ENCODE data around the gene TPCN2.

The TPCN2 gene

DNA sequence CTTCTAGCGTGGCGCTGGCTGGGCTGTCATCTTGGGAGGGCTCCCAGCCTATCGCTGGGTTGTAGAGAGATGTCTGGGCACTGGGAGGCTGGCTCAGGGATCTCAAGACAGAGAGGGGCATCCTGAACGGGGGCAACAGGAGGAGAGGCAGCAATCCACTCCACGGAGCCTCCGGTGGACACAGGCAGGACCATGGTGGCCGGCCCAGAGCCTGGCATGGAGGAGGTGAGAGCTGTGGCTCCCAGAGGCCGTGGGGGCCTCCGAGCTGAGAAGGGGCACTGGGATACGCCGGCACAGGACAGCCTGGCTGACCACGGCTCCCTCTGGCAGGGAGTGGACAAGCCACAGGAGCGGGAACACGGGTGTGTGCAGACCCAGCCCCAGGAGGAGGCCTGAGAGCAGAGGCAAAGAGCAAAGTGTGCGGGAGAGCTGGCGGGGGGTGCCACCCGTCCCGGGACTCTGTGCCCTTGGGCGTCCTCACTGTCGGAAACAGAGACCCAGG is 44.8 kb upstream of the TPCN2 start:
- Histone ChIP-seq H3K4me1 (ENCODE audit: control insufficient read depth in 1 of 2, insufficient read depth in 2 of 2, low read length in 2 of 2) (peaks cover 14 to 17% of the 10 kb centered on the region in 2 donors), H3K27me3 (ENCODE audit: control insufficient read depth in 1 of 2, insufficient read depth in 2 of 2, low read length in 2 of 2) (no peaks in the 10 kb centered on the region), H3K27ac (ENCODE audit: low read depth, low read length) (no peak overlapping the region), H3K36me3 (ENCODE audit: control insufficient read depth in 1 of 2, insufficient read depth in 2 of 2, low read length in 2 of 2) (no peaks in the 10 kb centered on the region), H3K9me3 (ENCODE audit: control insufficient read depth in 1 of 2, low read length in 2 of 2) (no peaks in the 10 kb centered on the region), H3K4me3 (ENCODE audit: low read depth in 1 of 2, low read length in 2 of 2) (no peak overlapping the region), H3K9ac (ENCODE audit: low read depth in 1 of 2, low read length in 2 of 2) (no peak overlapping the region)

DNA sequence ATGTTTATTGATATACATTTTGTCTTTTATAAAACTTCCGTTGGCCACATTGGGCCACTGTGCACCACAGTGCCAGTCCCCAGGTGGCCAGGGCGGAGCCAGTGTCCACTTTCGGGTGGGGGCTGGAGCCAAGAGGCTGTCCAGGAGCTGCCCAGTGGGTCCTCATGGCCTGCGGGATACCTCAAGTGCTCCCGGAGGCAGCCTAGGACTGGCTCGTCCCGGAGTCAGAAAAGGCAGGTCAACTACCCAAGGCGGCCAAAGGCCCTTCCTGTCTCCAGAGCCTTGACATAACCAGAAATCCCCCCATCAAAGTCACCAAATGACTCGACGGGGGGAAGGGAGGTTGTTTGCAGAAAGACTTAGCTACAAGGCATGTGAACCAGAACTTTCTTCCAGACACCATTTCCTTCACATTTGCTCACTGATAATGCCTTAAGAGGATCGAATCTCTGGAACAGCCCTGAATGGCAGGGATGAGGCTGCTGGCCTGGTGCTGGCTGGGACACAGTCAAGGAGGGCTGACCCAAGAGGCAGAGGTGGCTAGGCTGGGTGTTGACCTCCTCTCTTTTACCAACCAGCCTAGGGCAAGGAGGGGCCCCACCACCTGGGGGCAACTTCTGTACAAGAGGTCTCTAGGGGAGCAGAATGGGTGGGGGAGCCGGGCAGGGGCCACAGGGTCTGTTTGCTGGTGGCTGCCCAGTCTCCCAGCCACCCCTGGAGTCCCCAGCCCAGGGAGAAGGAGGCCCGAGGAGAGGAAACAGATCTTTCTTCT is 44.1 kb upstream of the TPCN2 start:
- Histone ChIP-seq H3K4me1 (ENCODE audit: control insufficient read depth in 1 of 2, insufficient read depth in 2 of 2, low read length in 2 of 2) (peaks cover 19 to 23% of the 10 kb centered on the region in 2 donors), H3K27ac (ENCODE audit: low read depth, low read length) (no peak overlapping the region), H3K9ac (ENCODE audit: low read depth in 1 of 2, low read length in 2 of 2) (no peak overlapping the region), H3K9me3 (ENCODE audit: control insufficient read depth in 1 of 2, low read length in 2 of 2) (no peaks in the 10 kb centered on the region), H3K36me3 (ENCODE audit: control insufficient read depth in 1 of 2, insufficient read depth in 2 of 2, low read length in 2 of 2) (no peaks in the 10 kb centered on the region), H3K27me3 (ENCODE audit: control insufficient read depth in 1 of 2, insufficient read depth in 2 of 2, low read length in 2 of 2) (no peaks in the 10 kb centered on the region), H3K4me3 (ENCODE audit: low read depth in 1 of 2, low read length in 2 of 2) (no peak overlapping the region)

DNA sequence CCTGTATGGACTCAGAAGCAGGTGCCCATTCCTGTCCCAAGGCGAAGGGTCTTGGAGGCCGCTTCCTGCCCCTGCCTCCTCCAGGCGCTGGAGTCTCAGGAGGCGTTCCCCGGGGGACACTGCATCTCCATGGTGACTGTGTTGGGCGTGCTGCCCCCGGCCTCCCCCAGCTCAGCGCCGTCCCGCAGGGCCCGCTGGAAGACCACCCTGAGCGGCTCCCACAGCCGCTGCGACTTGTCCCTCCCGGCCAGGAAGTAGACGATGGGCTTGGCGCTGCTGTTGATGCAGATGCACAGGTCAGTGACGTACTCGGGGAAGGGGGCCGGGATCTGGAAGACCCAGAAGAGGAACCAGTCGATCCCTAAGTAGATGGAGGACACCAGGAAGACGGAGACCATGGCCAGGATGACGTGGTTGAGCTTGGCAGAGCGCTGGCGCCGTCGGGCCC is 43.5 kb upstream of the TPCN2 start:
- H3K27ac ChIP-seq (ENCODE audit: low read depth, low read length) = no peak overlapping the region
- H3K36me3 ChIP-seq (ENCODE audit: control insufficient read depth in 1 of 2, insufficient read depth in 2 of 2, low read length in 2 of 2) = no peaks in the 10 kb centered on the region

DNA sequence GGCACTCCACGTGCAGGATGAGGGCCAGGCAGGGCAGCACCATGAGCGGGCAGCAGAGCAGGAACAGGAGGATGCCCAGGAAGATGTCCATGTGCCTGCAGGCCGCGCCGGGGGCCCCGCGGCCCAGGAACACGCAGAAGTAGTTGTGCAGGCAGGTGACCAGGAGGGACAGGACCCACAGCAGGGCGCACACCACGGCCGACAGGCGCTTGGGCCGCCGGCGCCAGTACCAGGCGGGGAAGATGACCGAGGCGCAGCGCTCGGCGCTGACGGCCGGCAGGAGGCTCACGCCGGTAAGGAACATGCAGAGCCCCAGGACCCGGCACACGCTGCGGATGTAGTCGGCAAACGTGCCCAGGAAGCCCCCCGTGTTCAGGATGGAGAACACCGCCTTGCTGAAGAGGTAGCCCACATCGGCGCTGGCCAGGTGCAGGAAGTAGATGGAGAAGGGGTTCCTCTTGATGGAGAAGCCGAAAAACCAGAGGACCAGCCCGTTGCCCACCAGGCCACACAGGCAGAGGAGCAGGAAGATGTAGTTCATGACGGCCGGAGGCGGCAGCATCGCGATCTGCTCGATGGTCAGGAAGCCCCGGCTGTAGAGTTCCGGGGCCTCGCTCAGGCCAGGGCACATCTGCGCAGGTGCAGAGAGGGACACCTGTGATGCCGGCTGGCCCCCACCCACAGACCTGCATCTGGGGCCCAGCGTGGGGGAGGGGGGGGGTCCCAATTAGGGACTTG is 42.9 kb upstream of the TPCN2 start:
- Histone ChIP-seq H3K9ac (ENCODE audit: low read depth in 1 of 2, low read length in 2 of 2) (no peak overlapping the region), H3K36me3 (ENCODE audit: control insufficient read depth in 1 of 2, insufficient read depth in 2 of 2, low read length in 2 of 2) (no peaks in the 10 kb centered on the region), H3K27me3 (ENCODE audit: control insufficient read depth in 1 of 2, insufficient read depth in 2 of 2, low read length in 2 of 2) (peaks cover 0 to 6% of the 10 kb centered on the region in 2 donors), H3K9me3 (ENCODE audit: control insufficient read depth in 1 of 2, low read length in 2 of 2) (no peaks in the 10 kb centered on the region), H3K4me1 (ENCODE audit: control insufficient read depth in 1 of 2, insufficient read depth in 2 of 2, low read length in 2 of 2) (peaks cover 25% of the 10 kb centered on the region in 2 donors), H3K27ac (ENCODE audit: low read depth, low read length) (no peak overlapping the region), H3K4me3 (ENCODE audit: low read depth in 1 of 2, low read length in 2 of 2) (no peak overlapping the region)

More for the DNA sequence above, 43.5 kb upstream of the TPCN2 start:
- H3K9ac ChIP-seq (ENCODE audit: low read depth in 1 of 2, low read length in 2 of 2) = no peak overlapping the region
- H3K4me1 ChIP-seq (ENCODE audit: control insufficient read depth in 1 of 2, insufficient read depth in 2 of 2, low read length in 2 of 2) = peaks cover 19 to 23% of the 10 kb centered on the region in 2 donors
- H3K9me3 ChIP-seq (ENCODE audit: control insufficient read depth in 1 of 2, low read length in 2 of 2) = no peaks in the 10 kb centered on the region
- no peak overlapping the region for H3K4me3 ChIP-seq (ENCODE audit: low read depth in 1 of 2, low read length in 2 of 2)
- H3K27me3 ChIP-seq (ENCODE audit: control insufficient read depth in 1 of 2, insufficient read depth in 2 of 2, low read length in 2 of 2) = peaks cover 0 to 2% of the 10 kb centered on the region in 2 donors

DNA sequence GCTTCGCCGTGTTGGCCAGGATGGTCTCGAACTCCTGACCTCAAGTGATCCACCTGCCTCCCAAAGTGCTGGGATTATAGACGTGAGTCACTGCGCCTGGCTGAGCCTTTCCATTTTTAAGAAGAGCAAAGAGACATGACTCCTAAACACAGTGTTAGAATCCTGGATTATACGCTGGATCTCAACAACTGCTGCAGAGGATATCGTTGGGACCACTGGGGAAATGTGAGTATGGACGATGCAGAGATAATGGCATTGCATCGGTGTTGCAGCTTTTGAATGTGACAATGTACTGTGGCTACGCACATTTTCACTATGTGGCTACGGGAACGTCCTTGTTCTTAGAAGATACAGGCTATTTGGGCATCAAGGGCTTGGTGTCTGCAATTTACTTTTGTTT is 41.9 kb upstream of the TPCN2 start:
- Histone ChIP-seq H3K27me3 (ENCODE audit: control insufficient read depth in 1 of 2, insufficient read depth in 2 of 2, low read length in 2 of 2) (peaks cover 4 to 6% of the 10 kb centered on the region in 2 donors), H3K9ac (ENCODE audit: low read depth in 1 of 2, low read length in 2 of 2) (no peak overlapping the region), H3K27ac (ENCODE audit: low read depth, low read length) (no peak overlapping the region), H3K9me3 (ENCODE audit: control insufficient read depth in 1 of 2, low read length in 2 of 2) (no peaks in the 10 kb centered on the region), H3K4me3 (ENCODE audit: low read depth in 1 of 2, low read length in 2 of 2) (no peak overlapping the region), H3K36me3 (ENCODE audit: control insufficient read depth in 1 of 2, insufficient read depth in 2 of 2, low read length in 2 of 2) (no peaks in the 10 kb centered on the region), H3K4me1 (ENCODE audit: control insufficient read depth in 1 of 2, insufficient read depth in 2 of 2, low read length in 2 of 2) (peaks cover 25 to 32% of the 10 kb centered on the region in 2 donors)

DNA sequence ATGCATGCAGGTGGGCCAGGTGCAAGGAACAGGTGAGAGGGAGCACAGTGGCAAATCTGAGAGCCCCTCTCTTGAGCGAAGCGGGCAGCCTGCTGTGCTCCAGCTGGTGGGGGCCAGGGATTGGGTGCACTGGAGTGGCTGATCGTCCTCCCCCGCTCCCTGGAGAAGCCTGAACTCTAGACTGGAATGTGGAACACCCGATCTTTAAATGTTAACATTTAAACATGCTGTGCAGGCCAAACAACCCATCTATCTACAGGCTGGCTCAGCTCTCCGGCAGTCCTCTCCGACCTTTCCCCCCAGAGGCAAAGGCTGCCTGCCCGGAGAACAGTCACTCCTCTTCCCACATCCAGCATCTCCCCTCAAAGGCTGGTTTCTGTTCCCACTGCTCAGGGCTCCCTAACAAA is 40.8 kb upstream of the TPCN2 start:
- Histone ChIP-seq H3K4me3 (ENCODE audit: low read depth in 1 of 2, low read length in 2 of 2) (peak overlapping the region in 1 of 2 donors; percentile 5), H3K4me1 (ENCODE audit: control insufficient read depth in 1 of 2, insufficient read depth in 2 of 2, low read length in 2 of 2) (peaks cover 25 to 32% of the 10 kb centered on the region in 2 donors), H3K27ac (ENCODE audit: low read depth, low read length) (peak overlapping the region; percentile 86), H3K9ac (ENCODE audit: low read depth in 1 of 2, low read length in 2 of 2) (peak overlapping the region in 1 of 2 donors; percentile 40), H3K27me3 (ENCODE audit: control insufficient read depth in 1 of 2, insufficient read depth in 2 of 2, low read length in 2 of 2) (peaks cover 8 to 16% of the 10 kb centered on the region in 2 donors), H3K9me3 (ENCODE audit: control insufficient read depth in 1 of 2, low read length in 2 of 2) (no peaks in the 10 kb centered on the region), H3K36me3 (ENCODE audit: control insufficient read depth in 1 of 2, insufficient read depth in 2 of 2, low read length in 2 of 2) (no peaks in the 10 kb centered on the region)

DNA sequence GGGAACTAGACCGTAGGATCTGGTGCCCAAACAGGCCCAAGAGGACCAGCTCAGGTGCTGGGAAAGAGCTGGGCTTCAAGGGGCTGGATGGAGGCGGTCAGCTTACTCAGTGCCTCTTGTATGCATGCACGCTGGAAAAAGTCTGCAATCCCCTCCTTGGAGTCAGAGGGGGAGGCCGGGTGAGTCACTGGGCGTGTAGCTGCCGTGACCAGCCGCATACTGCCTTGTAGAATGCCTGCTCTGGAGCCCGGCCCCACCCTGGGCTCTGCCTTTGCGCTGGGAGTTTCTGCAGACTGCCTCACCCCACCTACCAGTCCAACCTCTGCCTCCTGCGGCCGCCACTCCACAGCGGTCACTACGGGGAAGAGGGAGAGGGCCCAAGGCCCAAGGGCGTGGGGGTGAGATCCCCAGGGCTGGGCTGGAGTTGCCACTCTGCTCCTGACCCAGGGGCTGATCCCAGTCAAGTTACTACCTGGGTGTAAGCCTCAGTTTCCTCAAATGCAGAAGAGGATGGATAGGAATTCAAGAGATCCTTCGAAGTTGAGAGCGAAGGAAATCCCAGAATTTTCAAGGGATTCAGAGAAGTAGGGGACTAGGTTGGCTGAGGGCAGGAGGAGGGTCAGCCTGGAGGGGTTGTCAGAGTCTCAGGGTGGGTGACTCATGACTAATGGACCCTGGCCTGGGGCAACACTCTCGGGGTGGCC is 39.8 kb upstream of the TPCN2 start:
- Histone ChIP-seq H3K4me3 (ENCODE audit: low read depth in 1 of 2, low read length in 2 of 2) (peak overlapping the region in 1 of 2 donors; percentile 20), H3K27me3 (ENCODE audit: control insufficient read depth in 1 of 2, insufficient read depth in 2 of 2, low read length in 2 of 2) (peaks cover 16 to 24% of the 10 kb centered on the region in 2 donors), H3K9ac (ENCODE audit: low read depth in 1 of 2, low read length in 2 of 2) (peak overlapping the region in 1 of 2 donors; percentile 46), H3K36me3 (ENCODE audit: control insufficient read depth in 1 of 2, insufficient read depth in 2 of 2, low read length in 2 of 2) (no peaks in the 10 kb centered on the region), H3K27ac (ENCODE audit: low read depth, low read length) (peak overlapping the region; percentile 86), H3K9me3 (ENCODE audit: control insufficient read depth in 1 of 2, low read length in 2 of 2) (no peaks in the 10 kb centered on the region), H3K4me1 (ENCODE audit: control insufficient read depth in 1 of 2, insufficient read depth in 2 of 2, low read length in 2 of 2) (peaks cover 25 to 32% of the 10 kb centered on the region in 2 donors)

DNA sequence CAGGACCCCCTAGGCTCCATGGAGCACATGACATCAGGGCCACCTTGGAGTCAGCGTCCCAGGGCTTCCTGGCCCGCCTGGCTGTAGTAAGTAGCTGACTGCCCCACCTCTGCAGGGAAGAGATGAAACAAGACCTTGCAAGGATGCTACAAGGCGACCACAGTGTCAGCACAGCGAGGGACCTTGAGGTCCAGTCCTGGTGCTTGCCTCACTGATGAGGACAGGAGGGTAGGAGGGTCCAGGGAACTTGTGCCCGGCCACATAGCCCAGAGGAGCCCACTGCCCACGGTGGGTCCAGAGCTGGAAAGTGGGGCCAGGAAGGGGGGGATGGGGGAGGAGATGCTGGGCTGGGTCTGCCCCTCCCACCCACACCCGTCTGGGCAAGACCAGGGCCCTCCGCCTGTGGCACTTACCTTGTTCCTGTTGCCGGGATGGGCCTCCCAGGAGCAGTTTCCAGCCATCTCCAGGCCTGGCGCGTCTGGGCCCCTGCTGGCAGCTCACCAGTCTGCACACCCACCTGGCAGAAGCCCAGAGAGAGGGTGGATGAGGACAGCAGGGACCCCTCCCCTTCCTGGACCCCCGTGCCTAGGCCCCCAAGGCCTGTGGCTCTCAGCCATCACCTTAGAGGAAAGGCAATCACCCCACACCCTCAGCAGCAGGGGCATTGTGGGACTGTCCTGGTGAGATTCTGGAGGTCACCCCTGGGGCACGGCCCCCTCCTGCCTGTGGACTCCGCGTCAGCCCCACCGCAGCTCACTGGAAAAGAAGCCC is 39.1 kb upstream of the TPCN2 start:
- Histone ChIP-seq H3K27me3 (ENCODE audit: control insufficient read depth in 1 of 2, insufficient read depth in 2 of 2, low read length in 2 of 2) (peaks cover 20 to 28% of the 10 kb centered on the region in 2 donors), H3K36me3 (ENCODE audit: control insufficient read depth in 1 of 2, insufficient read depth in 2 of 2, low read length in 2 of 2) (no peaks in the 10 kb centered on the region), H3K27ac (ENCODE audit: low read depth, low read length) (peak overlapping the region; percentile 53), H3K4me3 (ENCODE audit: low read depth in 1 of 2, low read length in 2 of 2) (no peak overlapping the region), H3K9ac (ENCODE audit: low read depth in 1 of 2, low read length in 2 of 2) (peak overlapping the region in 1 of 2 donors; percentile 46), H3K9me3 (ENCODE audit: control insufficient read depth in 1 of 2, low read length in 2 of 2) (no peaks in the 10 kb centered on the region), H3K4me1 (ENCODE audit: control insufficient read depth in 1 of 2, insufficient read depth in 2 of 2, low read length in 2 of 2) (peaks cover 25 to 32% of the 10 kb centered on the region in 2 donors)

DNA sequence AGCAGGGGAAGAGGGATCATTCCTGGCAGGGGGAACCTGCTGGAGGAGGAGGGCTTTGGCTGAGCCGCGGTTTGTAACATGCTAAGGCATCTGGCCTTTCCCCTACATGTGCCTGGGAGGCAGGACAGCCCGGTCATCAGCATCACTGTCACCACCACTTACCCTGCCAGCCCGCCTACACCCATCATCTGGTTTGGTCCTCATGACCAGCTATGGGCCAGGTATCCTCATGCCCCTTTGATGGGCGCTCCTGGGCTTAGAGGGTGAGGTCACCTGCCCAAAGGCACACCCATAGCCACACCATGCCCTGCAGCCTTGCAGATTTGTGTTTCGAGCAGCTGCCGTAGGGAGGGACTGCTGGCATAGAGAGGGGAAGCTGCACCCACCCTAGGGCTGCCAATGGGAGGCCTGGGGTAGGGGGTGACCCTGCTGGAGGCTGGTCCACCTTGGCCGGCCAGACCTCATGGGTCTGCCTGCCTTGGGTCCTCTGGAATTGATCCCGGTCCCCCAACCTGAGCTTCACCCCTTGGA is 38.3 kb upstream of the TPCN2 start:
- Histone ChIP-seq H3K9ac (ENCODE audit: low read depth in 1 of 2, low read length in 2 of 2) (peak overlapping the region; percentile 44 to 46), H3K27ac (ENCODE audit: low read depth, low read length) (peak overlapping the region; percentile 53), H3K9me3 (ENCODE audit: control insufficient read depth in 1 of 2, low read length in 2 of 2) (no peaks in the 10 kb centered on the region), H3K36me3 (ENCODE audit: control insufficient read depth in 1 of 2, insufficient read depth in 2 of 2, low read length in 2 of 2) (no peaks in the 10 kb centered on the region), H3K4me1 (ENCODE audit: control insufficient read depth in 1 of 2, insufficient read depth in 2 of 2, low read length in 2 of 2) (peaks cover 25 to 32% of the 10 kb centered on the region in 2 donors), H3K4me3 (ENCODE audit: low read depth in 1 of 2, low read length in 2 of 2) (peak overlapping the region; percentile 19 to 50), H3K27me3 (ENCODE audit: control insufficient read depth in 1 of 2, insufficient read depth in 2 of 2, low read length in 2 of 2) (peaks cover 20 to 28% of the 10 kb centered on the region in 2 donors)

Measured in duodenal mucosa (tissue), 2 donors.